GM12878 (cell line): ENCODE data around the gene ELMO2. TPM values are rescaled to one million over a fixed set of nuclear protein-coding genes. Genes with fewer than 3 reads are reported as not detected.

ENCODE experiments used
- NR2C1 ChIP-seq: fragments of 450-650 bp; IDR thresholded peaks from 2 replicates; pipeline ENCODE4 v1.6.1; 2017; ENCODE audit warnings: antibody characterized with exemption, mild to moderate bottlenecking, moderate library complexity
- POLR2AphosphoS2 ChIP-seq: IDR thresholded peaks from 2 replicates; pipeline ENCODE4 v1.6.1; 2011; ENCODE audit warnings: low read depth, mild to moderate bottlenecking, low read length, improper control_type of control experiment, moderate library complexity
- SIN3A ChIP-seq: IDR thresholded peaks from 2 replicates; pipeline ENCODE4 v1.6.1; 2012; ENCODE audit warnings: low read depth, low read length, improper control_type of control experiment
- SIX5 ChIP-seq: IDR thresholded peaks from 2 replicates; pipeline ENCODE4 v1.6.1; 2011; ENCODE audit warnings: mild to moderate bottlenecking, low read depth, low read length, moderate library complexity; ENCODE audit not compliant: severe bottlenecking
- SRF ChIP-seq, 2 experiments: IDR thresholded peaks; 2 replicates each; pipeline ENCODE4 v1.6.1; 2011; ENCODE audit warnings: low read depth in 2 of 2, low read length in 2 of 2, mild to moderate bottlenecking in 1 of 2, moderate library complexity in 1 of 2
- TCF12 ChIP-seq: IDR thresholded peaks from 2 replicates; pipeline ENCODE4 v1.6.1; 2011; ENCODE audit warnings: low read depth, mild to moderate bottlenecking, low read length
- WRNIP1 ChIP-seq: IDR thresholded peaks from 2 replicates; pipeline ENCODE4 v1.6.1; 2011; ENCODE audit warnings: low read depth, low read length, improper control_type of control experiment, borderline replicate concordance
- ZNF274 ChIP-seq: IDR thresholded peaks from one replicate; pipeline ENCODE4 v1.8.0; 2011; ENCODE audit not compliant: insufficient read length, insufficient read depth
- polyA plus RNA-seq, 11 experiments: library from polyadenylated mRNA; depleted of rRNA in 4 of 11; unstranded in 6 of 11; stranded (reverse) in 5 of 11; fragments of >200 nt; fragmentation: Nextera tagmentation in 4 of 11; fragmentation: Illumina TruSeq in 1 of 11; extraction: Ambion mirVana in 4 of 11; extraction: Trizol in 1 of 11; gene quantifications; 1 replicate in 1 of 11; 2 replicates in 10 of 11; pipeline versions ENCODE4 v1.2.1 to v1.2.3, GENCODE V29; 2011 to 2016; ENCODE audit warnings: inconsistent platforms in 2 of 11, missing spikeins in 2 of 11, low read depth in 1 of 11
- total RNA-seq, 4 experiments: library from RNA; depleted of rRNA in 3 of 4; stranded (reverse); fragments of >200 nt in 3 of 4; fragmentation: Illumina TruSeq in 1 of 4; extraction: Trizol in 1 of 4; gene quantifications; 2 replicates each; pipeline versions ENCODE4 v1.2.1 to v1.2.3, GENCODE V29; 2013 to 2021
- TF ChIP-seq, protein P1 (sequence below): IDR thresholded peaks from 2 replicates; pipeline ENCODE4 v1.6.1; 2011; ENCODE audit warnings: mild to moderate bottlenecking, low read depth, low read length, moderate library complexity; ENCODE audit not compliant: insufficient replicate concordance
- TF ChIP-seq, protein P2 (sequence below): fragments of 150-350 bp; IDR thresholded peaks from 2 replicates; pipeline ENCODE4 v1.6.1; 2014; ENCODE audit warnings: mild to moderate bottlenecking, low read depth, low read length
- TF ChIP-seq, protein P3 (sequence below): IDR thresholded peaks from 2 replicates; pipeline ENCODE4 v1.6.1; 2011; ENCODE audit warnings: borderline replicate concordance, low read depth, mild to moderate bottlenecking, moderate library complexity, mixed read lengths, low read length; ENCODE audit not compliant: insufficient read depth; ENCODE audit errors: extremely low read length
- TF ChIP-seq, protein P4 (sequence below): IDR thresholded peaks from 2 replicates; pipeline ENCODE4 v1.6.1; 2012; ENCODE audit warnings: mild to moderate bottlenecking, low read depth, low read length
- TF ChIP-seq, protein P5 (sequence below): fragments of 450-650 bp; IDR thresholded peaks from 2 replicates; pipeline ENCODE4 v1.6.1; 2017; ENCODE audit warnings: mild to moderate bottlenecking
- TF ChIP-seq, protein P6 (sequence below): IDR thresholded peaks from 2 replicates; pipeline ENCODE4 v1.6.1; 2011; ENCODE audit warnings: low read depth, low read length, improper control_type of control experiment, borderline replicate concordance

Gene ELMO2
- total and polyA plus RNA-seq, 10 of the 15 experiments (the other 5 are each of a cell fraction or from before 2014, with no cell fraction given), result 14.2 to 40.2 (median 37.6) TPM

DNA sequence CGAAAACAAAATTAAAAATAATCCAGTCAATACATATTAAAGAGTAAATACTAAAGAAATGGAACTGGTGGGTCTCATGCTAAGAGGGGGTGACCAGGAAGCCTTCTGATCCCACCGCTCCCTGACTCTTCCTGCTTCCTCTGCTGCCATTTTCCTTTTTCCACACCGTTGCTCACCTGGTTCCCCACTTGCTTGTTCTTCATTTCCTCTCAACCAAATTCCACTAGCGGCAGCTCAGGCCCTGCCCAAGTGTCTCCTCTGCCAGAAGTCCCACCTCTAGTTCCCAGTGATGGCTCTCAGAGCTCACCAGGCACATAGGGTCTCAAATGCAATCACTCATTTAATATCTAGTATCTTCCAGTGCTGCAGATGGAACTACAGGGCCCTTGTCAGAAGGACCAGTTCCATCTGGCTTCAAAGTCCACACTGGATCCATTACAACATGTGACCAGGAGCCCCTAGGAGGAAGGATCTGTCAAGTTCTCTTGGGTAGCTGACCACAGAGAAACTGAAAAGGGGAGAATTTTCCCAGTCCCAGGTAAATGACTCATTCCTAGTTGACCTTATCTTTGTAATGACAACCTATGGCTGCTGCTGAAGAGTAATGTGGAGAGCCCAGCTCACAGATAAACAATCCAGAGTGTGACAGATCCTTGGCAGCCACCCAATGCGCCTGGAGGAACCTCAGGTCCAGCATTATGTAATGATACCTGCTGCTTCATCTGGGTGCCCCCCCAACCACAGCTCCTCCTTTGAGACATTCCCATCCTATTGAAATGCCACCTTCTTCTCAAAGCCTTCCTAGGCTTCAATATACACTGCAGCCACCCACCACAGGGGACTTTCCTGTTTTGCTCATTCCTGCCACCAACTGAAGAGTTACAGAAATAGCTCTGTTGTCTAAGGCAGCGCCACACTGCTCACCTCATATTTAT, 38.2 kb downstream of the ELMO2 start (continued):
- TF ChIP-seq, protein P1, sequence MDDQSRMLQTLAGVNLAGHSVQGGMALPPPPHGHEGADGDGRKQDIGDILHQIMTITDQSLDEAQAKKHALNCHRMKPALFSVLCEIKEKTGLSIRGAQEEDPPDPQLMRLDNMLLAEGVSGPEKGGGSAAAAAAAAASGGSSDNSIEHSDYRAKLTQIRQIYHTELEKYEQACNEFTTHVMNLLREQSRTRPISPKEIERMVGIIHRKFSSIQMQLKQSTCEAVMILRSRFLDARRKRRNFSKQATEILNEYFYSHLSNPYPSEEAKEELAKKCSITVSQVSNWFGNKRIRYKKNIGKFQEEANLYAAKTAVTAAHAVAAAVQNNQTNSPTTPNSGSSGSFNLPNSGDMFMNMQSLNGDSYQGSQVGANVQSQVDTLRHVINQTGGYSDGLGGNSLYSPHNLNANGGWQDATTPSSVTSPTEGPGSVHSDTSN, result peak; percentile 5
- no peak for TF ChIP-seq WRNIP1
- TF ChIP-seq, protein P2, sequence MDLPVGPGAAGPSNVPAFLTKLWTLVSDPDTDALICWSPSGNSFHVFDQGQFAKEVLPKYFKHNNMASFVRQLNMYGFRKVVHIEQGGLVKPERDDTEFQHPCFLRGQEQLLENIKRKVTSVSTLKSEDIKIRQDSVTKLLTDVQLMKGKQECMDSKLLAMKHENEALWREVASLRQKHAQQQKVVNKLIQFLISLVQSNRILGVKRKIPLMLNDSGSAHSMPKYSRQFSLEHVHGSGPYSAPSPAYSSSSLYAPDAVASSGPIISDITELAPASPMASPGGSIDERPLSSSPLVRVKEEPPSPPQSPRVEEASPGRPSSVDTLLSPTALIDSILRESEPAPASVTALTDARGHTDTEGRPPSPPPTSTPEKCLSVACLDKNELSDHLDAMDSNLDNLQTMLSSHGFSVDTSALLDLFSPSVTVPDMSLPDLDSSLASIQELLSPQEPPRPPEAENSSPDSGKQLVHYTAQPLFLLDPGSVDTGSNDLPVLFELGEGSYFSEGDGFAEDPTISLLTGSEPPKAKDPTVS, result no peak
- TF ChIP-seq, protein P3, sequence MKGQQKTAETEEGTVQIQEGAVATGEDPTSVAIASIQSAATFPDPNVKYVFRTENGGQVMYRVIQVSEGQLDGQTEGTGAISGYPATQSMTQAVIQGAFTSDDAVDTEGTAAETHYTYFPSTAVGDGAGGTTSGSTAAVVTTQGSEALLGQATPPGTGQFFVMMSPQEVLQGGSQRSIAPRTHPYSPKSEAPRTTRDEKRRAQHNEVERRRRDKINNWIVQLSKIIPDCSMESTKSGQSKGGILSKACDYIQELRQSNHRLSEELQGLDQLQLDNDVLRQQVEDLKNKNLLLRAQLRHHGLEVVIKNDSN, result no peak
- TF ChIP-seq, protein P4, sequence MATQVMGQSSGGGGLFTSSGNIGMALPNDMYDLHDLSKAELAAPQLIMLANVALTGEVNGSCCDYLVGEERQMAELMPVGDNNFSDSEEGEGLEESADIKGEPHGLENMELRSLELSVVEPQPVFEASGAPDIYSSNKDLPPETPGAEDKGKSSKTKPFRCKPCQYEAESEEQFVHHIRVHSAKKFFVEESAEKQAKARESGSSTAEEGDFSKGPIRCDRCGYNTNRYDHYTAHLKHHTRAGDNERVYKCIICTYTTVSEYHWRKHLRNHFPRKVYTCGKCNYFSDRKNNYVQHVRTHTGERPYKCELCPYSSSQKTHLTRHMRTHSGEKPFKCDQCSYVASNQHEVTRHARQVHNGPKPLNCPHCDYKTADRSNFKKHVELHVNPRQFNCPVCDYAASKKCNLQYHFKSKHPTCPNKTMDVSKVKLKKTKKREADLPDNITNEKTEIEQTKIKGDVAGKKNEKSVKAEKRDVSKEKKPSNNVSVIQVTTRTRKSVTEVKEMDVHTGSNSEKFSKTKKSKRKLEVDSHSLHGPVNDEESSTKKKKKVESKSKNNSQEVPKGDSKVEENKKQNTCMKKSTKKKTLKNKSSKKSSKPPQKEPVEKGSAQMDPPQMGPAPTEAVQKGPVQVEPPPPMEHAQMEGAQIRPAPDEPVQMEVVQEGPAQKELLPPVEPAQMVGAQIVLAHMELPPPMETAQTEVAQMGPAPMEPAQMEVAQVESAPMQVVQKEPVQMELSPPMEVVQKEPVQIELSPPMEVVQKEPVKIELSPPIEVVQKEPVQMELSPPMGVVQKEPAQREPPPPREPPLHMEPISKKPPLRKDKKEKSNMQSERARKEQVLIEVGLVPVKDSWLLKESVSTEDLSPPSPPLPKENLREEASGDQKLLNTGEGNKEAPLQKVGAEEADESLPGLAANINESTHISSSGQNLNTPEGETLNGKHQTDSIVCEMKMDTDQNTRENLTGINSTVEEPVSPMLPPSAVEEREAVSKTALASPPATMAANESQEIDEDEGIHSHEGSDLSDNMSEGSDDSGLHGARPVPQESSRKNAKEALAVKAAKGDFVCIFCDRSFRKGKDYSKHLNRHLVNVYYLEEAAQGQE, result no peak
- no peak for TF ChIP-seq ZNF274
- TF ChIP-seq SIN3A, result no peak
- no peak for TF ChIP-seq POLR2AphosphoS2
- TF ChIP-seq NR2C1, result no peak
- no peak for TF ChIP-seq SRF (IDR thresholded peaks at IDR 0.05; ENCODE audit: low read depth in 2 of 2, low read length in 2 of 2)
- no peak for TF ChIP-seq TCF12
- TF ChIP-seq SIX5, result no peak
- TF ChIP-seq, protein P5, sequence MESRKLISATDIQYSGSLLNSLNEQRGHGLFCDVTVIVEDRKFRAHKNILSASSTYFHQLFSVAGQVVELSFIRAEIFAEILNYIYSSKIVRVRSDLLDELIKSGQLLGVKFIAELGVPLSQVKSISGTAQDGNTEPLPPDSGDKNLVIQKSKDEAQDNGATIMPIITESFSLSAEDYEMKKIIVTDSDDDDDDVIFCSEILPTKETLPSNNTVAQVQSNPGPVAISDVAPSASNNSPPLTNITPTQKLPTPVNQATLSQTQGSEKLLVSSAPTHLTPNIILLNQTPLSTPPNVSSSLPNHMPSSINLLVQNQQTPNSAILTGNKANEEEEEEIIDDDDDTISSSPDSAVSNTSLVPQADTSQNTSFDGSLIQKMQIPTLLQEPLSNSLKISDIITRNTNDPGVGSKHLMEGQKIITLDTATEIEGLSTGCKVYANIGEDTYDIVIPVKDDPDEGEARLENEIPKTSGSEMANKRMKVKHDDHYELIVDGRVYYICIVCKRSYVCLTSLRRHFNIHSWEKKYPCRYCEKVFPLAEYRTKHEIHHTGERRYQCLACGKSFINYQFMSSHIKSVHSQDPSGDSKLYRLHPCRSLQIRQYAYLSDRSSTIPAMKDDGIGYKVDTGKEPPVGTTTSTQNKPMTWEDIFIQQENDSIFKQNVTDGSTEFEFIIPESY, result no peak
- TF ChIP-seq, protein P6, sequence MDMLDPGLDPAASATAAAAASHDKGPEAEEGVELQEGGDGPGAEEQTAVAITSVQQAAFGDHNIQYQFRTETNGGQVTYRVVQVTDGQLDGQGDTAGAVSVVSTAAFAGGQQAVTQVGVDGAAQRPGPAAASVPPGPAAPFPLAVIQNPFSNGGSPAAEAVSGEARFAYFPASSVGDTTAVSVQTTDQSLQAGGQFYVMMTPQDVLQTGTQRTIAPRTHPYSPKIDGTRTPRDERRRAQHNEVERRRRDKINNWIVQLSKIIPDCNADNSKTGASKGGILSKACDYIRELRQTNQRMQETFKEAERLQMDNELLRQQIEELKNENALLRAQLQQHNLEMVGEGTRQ, result no peak
